HCT116 (cell line): ENCODE data around the gene IL1RAP. TPM values are rescaled to one million over a fixed set of nuclear protein-coding genes. Genes with fewer than 3 reads are reported as not detected.

Experiments
- ATAC-seq: fragments of 200-7000 bp; cut with Tn5 transposase; 2 replicates; pipeline ENCODE4 v1.9.1; 2020; ENCODE audit warnings: mild to moderate bottlenecking, moderate library complexity
- BruUV-seq: library from RNA; stranded (reverse); fragments of 400-500 nt; replicated peaks from 2 replicates; lab custom pipeline; 2021; lab: Mats Ljungman, UMichigan
- CTCF ChIA-PET: fragments of 300-600 bp; sonication (Branson Sonifier 250); formaldehyde crosslinking; loops from one replicate; lab custom pipeline; 2021; ENCODE audit warnings: antibody characterized with exemption; lab: Charles Lee
- POLR2A ChIA-PET: fragments of 300-600, 350-600 bp; sonication (Branson Sonifier 250); formaldehyde crosslinking; loops from one replicate; lab custom pipeline; 2021; ENCODE audit warnings: antibody characterized with exemption; lab: Charles Lee
- RAD21 ChIA-PET, 2 experiments: fragments of 300-600 bp; sonication (Branson Sonifier 250); formaldehyde crosslinking; loops; one replicate each; lab custom pipeline; 2023; ENCODE audit warnings: low total read pairs in 2 of 2; ENCODE audit not compliant: uncharacterized antibody in 2 of 2, unreplicated experiment in 2 of 2, low non-redundant PET in 1 of 2; lab: Charles Lee
- DNase-seq: peaks from one replicate; pipeline ENCODE4 v3.0.0-alpha.2; 2010; ENCODE audit warnings: low read depth, low spot score
- H2AFZ ChIP-seq: fragments of 200-600 bp; shearing (Covaris generic), sonication (generic); 2 replicates; pipeline ENCODE4 v1.6.1; 2017; ENCODE audit warnings: low read depth, mixed run types, mixed read lengths, antibody characterized with exemption, low read length; ENCODE audit not compliant: poor library complexity, severe bottlenecking
- H3K27ac ChIP-seq: 2 replicates; pipeline ENCODE4 v1.5.1; 2012; ENCODE audit warnings: low read depth, low read length
- H3K27me3 ChIP-seq: fragments of 200-600 bp; sonication (generic); 2 replicates; pipeline ENCODE4 v1.6.1; 2016; ENCODE audit warnings: mixed run types, low read length, mixed read lengths; ENCODE audit not compliant: insufficient read depth
- H3K36me3 ChIP-seq, 2 experiments: fragments of 200-500 bp in 1 of 2; fragments of 200-600 bp in 1 of 2; sonication (Bioruptor generic) in 1 of 2; sonication (generic) in 1 of 2; 2 replicates each; pipeline versions ENCODE4 v1.5.1 to v1.6.1; 2014 to 2016; ENCODE audit warnings: low read length in 2 of 2, inconsistent platforms in 1 of 2, mixed read lengths in 1 of 2, mixed run types in 1 of 2; ENCODE audit not compliant: insufficient read depth in 2 of 2, control insufficient read depth in 1 of 2
- H3K4me1 ChIP-seq, 2 experiments: fragments of 200-600 bp in 1 of 2; sonication (generic) in 1 of 2; 2 replicates each; pipeline versions ENCODE4 v1.5.1 to v1.6.1; 2012 to 2017; ENCODE audit warnings: low read length in 2 of 2, inconsistent platforms in 1 of 2, mild to moderate bottlenecking in 1 of 2, mixed read lengths in 1 of 2, mixed run types in 1 of 2, moderate library complexity in 1 of 2; ENCODE audit not compliant: insufficient read depth in 2 of 2, control insufficient read depth in 1 of 2
- H3K4me2 ChIP-seq: fragments of 200-600 bp; sonication (generic); 2 replicates; pipeline ENCODE4 v1.6.1; 2017; ENCODE audit warnings: mixed run types, low read length, mixed read lengths
- H3K4me3 ChIP-seq, 2 experiments: fragments of 200-600 bp in 1 of 2; sonication (generic) in 1 of 2; replicated peaks in 1 of 2; 2 replicates each; pipeline ENCODE4 v1.5.1; 2011 to 2016; ENCODE audit warnings: low read length in 2 of 2, control low read depth in 1 of 2, low read depth in 1 of 2, mild to moderate bottlenecking in 1 of 2, mixed read lengths in 1 of 2, mixed run types in 1 of 2
- H3K79me2 ChIP-seq: fragments of 200-600 bp; sonication (generic); 2 replicates; pipeline ENCODE4 v1.6.1; 2017; ENCODE audit warnings: mild to moderate bottlenecking, mixed run types, low read length, moderate library complexity, mixed read lengths; ENCODE audit not compliant: insufficient read depth
- H3K9ac ChIP-seq: fragments of 200-600 bp; sonication (generic); 2 replicates; pipeline ENCODE4 v1.6.1; 2016; ENCODE audit warnings: low read length, mixed read lengths
- H3K9me2 ChIP-seq: fragments of 200-600 bp; sonication (generic), shearing (Covaris generic); 2 replicates; pipeline ENCODE4 v1.6.1; 2017; ENCODE audit warnings: mixed run types, mild to moderate bottlenecking, moderate library complexity; ENCODE audit not compliant: insufficient read depth
- H3K9me3 ChIP-seq, 2 experiments: fragments of 200-500 bp in 1 of 2; fragments of 200-600 bp in 1 of 2; sonication (Bioruptor generic) in 1 of 2; sonication (generic) in 1 of 2; 2 replicates each; pipeline ENCODE4 v1.6.1; 2014 to 2017; ENCODE audit warnings: low read length in 2 of 2, mixed read lengths in 2 of 2, inconsistent platforms in 1 of 2, low read depth in 1 of 2, mild to moderate bottlenecking in 1 of 2, mixed run types in 1 of 2, moderate library complexity in 1 of 2; ENCODE audit not compliant: control insufficient read depth in 1 of 2, insufficient read depth in 1 of 2
- H4K20me1 ChIP-seq: fragments of 200-600 bp; sonication (generic), shearing (Covaris generic); 2 replicates; pipeline ENCODE4 v1.6.1; 2017; ENCODE audit warnings: mixed run types, mild to moderate bottlenecking, moderate library complexity; ENCODE audit not compliant: insufficient read depth
- ATF3 ChIP-seq: IDR thresholded peaks from 2 replicates; pipeline ENCODE4 v1.6.1; 2012
- CTCF ChIP-seq, 3 experiments: fragments of 200-600 bp in 1 of 3; sonication (generic) in 1 of 3; IDR thresholded peaks in 2 of 3; conservative IDR thresholded peaks in 1 of 3; 2 replicates each; pipeline ENCODE4 v1.5.1; 2012 to 2017; ENCODE audit warnings: low read depth in 2 of 3, low read length in 2 of 3, antibody characterized with exemption in 1 of 3, borderline replicate concordance in 1 of 3, control low read depth in 1 of 3, mild to moderate bottlenecking in 1 of 3, mixed read lengths in 1 of 3, mixed run types in 1 of 3, moderate library complexity in 1 of 3; ENCODE audit not compliant: insufficient read depth in 1 of 3
- EGR1 ChIP-seq: IDR thresholded peaks from 2 replicates; pipeline ENCODE4 v1.6.1; 2012; ENCODE audit warnings: low read depth
- ELF1 ChIP-seq: IDR thresholded peaks from 2 replicates; pipeline ENCODE4 v1.6.1; 2012; ENCODE audit warnings: low read depth, borderline replicate concordance
- MAX ChIP-seq: IDR thresholded peaks from 2 replicates; pipeline ENCODE4 v1.6.1; 2012
- TCF7L2 ChIP-seq: IDR thresholded peaks from 2 replicates; pipeline ENCODE4 v1.7.0; 2011; ENCODE audit warnings: borderline replicate concordance, inconsistent platforms; ENCODE audit not compliant: insufficient read depth, insufficient read length; ENCODE audit errors: extremely low read depth
- ZBTB33 ChIP-seq: IDR thresholded peaks from 2 replicates; pipeline ENCODE4 v1.6.1; 2011; ENCODE audit warnings: mild to moderate bottlenecking, low read length, moderate library complexity; ENCODE audit not compliant: insufficient replicate concordance; ENCODE audit errors: extremely low read depth
- intact Hi-C: fragments of 100-400 bp; cut with micrococcal nuclease; formaldehyde crosslinking; loops from 2 replicates; pipeline ENCODE4 v1.10.0; 2022
- total RNA-seq: library from RNA; stranded (reverse); gene quantifications from one replicate; pipeline ENCODE4 v1.2.1, GENCODE V29; 2021; ENCODE audit not compliant: unreplicated experiment
- TF ChIP-seq, protein P1 (sequence below): IDR thresholded peaks from 2 replicates; pipeline ENCODE4 v1.6.1; 2012; ENCODE audit warnings: low read depth

Gene IL1RAP
- total RNA-seq, 1 experiment from 2014 or later = 5.8 TPM

- ATAC-seq = no peak
- no peak overlapping the region for H2AFZ ChIP-seq
Observed at GRCh38 chr3:190697502-190697830, 183.6 kb downstream of the IL1RAP start.

More at GRCh38 chr3:190697502-190697830, 183.6 kb downstream of the IL1RAP start:
- Histone ChIP-seq H3K4me1 (peaks cover 0 to 3% of the 10 kb centered on the region in 2 experiments; a peak in 1 of 4 replicates), H4K20me1 (no peaks in the 10 kb centered on the region)
- TF ChIP-seq CTCF (IDR thresholded peaks at IDR 0.05 in 2 of 3, conservative IDR thresholded peaks at IDR 0.05 in 1 of 3; ENCODE audit: borderline replicate concordance in 1 of 3, insufficient read depth in 1 of 3, low read depth in 2 of 3, low read length in 2 of 3) = no peak
- TF ChIP-seq ZBTB33 = no peak
- TF ChIP-seq ATF3 = no peak
- TF ChIP-seq, protein P1, sequence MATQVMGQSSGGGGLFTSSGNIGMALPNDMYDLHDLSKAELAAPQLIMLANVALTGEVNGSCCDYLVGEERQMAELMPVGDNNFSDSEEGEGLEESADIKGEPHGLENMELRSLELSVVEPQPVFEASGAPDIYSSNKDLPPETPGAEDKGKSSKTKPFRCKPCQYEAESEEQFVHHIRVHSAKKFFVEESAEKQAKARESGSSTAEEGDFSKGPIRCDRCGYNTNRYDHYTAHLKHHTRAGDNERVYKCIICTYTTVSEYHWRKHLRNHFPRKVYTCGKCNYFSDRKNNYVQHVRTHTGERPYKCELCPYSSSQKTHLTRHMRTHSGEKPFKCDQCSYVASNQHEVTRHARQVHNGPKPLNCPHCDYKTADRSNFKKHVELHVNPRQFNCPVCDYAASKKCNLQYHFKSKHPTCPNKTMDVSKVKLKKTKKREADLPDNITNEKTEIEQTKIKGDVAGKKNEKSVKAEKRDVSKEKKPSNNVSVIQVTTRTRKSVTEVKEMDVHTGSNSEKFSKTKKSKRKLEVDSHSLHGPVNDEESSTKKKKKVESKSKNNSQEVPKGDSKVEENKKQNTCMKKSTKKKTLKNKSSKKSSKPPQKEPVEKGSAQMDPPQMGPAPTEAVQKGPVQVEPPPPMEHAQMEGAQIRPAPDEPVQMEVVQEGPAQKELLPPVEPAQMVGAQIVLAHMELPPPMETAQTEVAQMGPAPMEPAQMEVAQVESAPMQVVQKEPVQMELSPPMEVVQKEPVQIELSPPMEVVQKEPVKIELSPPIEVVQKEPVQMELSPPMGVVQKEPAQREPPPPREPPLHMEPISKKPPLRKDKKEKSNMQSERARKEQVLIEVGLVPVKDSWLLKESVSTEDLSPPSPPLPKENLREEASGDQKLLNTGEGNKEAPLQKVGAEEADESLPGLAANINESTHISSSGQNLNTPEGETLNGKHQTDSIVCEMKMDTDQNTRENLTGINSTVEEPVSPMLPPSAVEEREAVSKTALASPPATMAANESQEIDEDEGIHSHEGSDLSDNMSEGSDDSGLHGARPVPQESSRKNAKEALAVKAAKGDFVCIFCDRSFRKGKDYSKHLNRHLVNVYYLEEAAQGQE = no peak
- no peak for TF ChIP-seq TCF7L2
- TF ChIP-seq EGR1 = no peak
- no peak for TF ChIP-seq MAX
- no peak for TF ChIP-seq ELF1
- TF ChIP-seq, all 23 proteins: peak for 0
- H3K9me2 ChIP-seq = no peaks in the 10 kb centered on the region
- POLR2A ChIA-PET = interaction anchor here (1.0 kb wide), 1 partner anchor 55 kb away, joined by 3 read pairs; no protein-coding TSS in a partner anchor
- H3K27me3 ChIP-seq = no peaks in the 10 kb centered on the region
- no peaks in the 10 kb centered on the region for H3K79me2 ChIP-seq
- H3K27ac ChIP-seq = no peak overlapping the region
- no peaks in the 10 kb centered on the region for H3K9me3 ChIP-seq
- DNase-seq = no peak
- CTCF ChIA-PET = interaction anchor here (0.7 to 2.7 kb wide), 7 partner anchors 13 to 735 kb away, joined by 3 to 8 read pairs (median 6); no protein-coding TSS in a partner anchor
- no peak overlapping the region for H3K4me2 ChIP-seq
- H3K4me3 ChIP-seq = no peak overlapping the region
- no peak overlapping the region for H3K9ac ChIP-seq
- intact Hi-C loops = loop anchor here (1.0 to 10.0 kb wide), 4 partner anchors 185 to 736 kb away; no protein-coding TSS in a partner anchor
- RAD21 ChIA-PET = interaction anchor here in 1 of 2 experiments (0.7 kb wide), 2 partner anchors 146 to 204 kb away, joined by 3 to 4 read pairs; no protein-coding TSS in a partner anchor
- BruUV-seq = no TSS peak
- no peaks in the 10 kb centered on the region for H3K36me3 ChIP-seq
